Measurements from ENCODE around the gene ACSS2.

- no peak for TF ChIP-seq SREBF2 (IDR thresholded peaks at IDR 0.05)
- TF ChIP-seq RFX5 (IDR thresholded peaks at IDR 0.05), result no peak
- TF ChIP-seq CTCF (IDR thresholded peaks at IDR 0.05), result no peak
- no peak for TF ChIP-seq USF2 (IDR thresholded peaks at IDR 0.05)
- TF ChIP-seq POLR2A (IDR thresholded peaks at IDR 0.05; ENCODE audit: low read length), result no peak
- no peak for TF ChIP-seq E2F6 (IDR thresholded peaks at IDR 0.05; ENCODE audit: borderline replicate concordance, low read depth)
- TF ChIP-seq REST (IDR thresholded peaks at IDR 0.05), result no peak
- TF ChIP-seq EP300 (IDR thresholded peaks at IDR 0.05), result no peak
- no peak for TF ChIP-seq PBX3 (IDR thresholded peaks at IDR 0.05)
Observed at GRCh38 chr20:34861386-34862084, 14.9 kb upstream of the ACSS2 start.
